Gastroesophageal sphincter (tissue), 4 donors: ENCODE results near the gene ZBTB46. TPM values are rescaled to one million over a fixed set of nuclear protein-coding genes. Genes with fewer than 3 reads are reported as not detected.
A peak's percentile ranks its signal among the peaks of the same experiment; 100 is the strongest.

Source experiments
- ATAC-seq: fragments of 150-250 bp; one replicate; pipeline ENCODE4 v1.9.1; 2016; ENCODE audit warnings: mild to moderate bottlenecking, moderate library complexity
- H3K27ac ChIP-seq, 4 donors: fragments of 200-600 bp; sonication (generic) in 3 of 4; 1 replicate in 3 of 4; 2 replicates in 1 of 4; pipeline ENCODE4 v1.5.1; 2016 to 2019
- H3K27me3 ChIP-seq: fragments of 200-600 bp; sonication (generic); one replicate; pipeline ENCODE4 v1.5.1; 2019
- H3K36me3 ChIP-seq, 2 donors: fragments of 200-600 bp; sonication (generic); one replicate each; pipeline ENCODE4 v1.5.1; 2019; ENCODE audit warnings: control low read depth in 1 of 2
- H3K4me1 ChIP-seq, 3 donors: fragments of 200-600 bp; sonication (generic); 1 replicate in 2 of 3; 2 replicates in 1 of 3; pipeline ENCODE4 v1.5.1; 2016 to 2019; ENCODE audit warnings: control low read depth in 2 of 3
- H3K4me3 ChIP-seq, 2 donors: fragments of 200-600 bp; sonication (generic); one replicate each; pipeline ENCODE4 v1.5.1; 2019; ENCODE audit warnings: mild to moderate bottlenecking in 1 of 2, moderate library complexity in 1 of 2
- H3K9me3 ChIP-seq, 3 donors: fragments of 200-600 bp; sonication (generic); one replicate each; pipeline ENCODE4 v1.5.1; 2017 to 2019; ENCODE audit warnings: control low read depth in 2 of 3
- CTCF ChIP-seq, 4 experiments: fragments of 200-600 bp in 2 of 4; fragments of 450-650 bp in 2 of 4; sonication (generic) in 1 of 4; IDR thresholded peaks; one replicate each; pipeline ENCODE4 v1.5.1; 2017 to 2019; ENCODE audit warnings: antibody characterized with exemption in 4 of 4, mild to moderate bottlenecking in 2 of 4, moderate library complexity in 2 of 4
- EP300 ChIP-seq: sonication (generic); formaldehyde crosslinking; IDR thresholded peaks from one replicate; pipeline ENCODE4 v1.6.1; 2017; ENCODE audit warnings: antibody characterized with exemption, mild to moderate bottlenecking
- POLR2A ChIP-seq, 2 donors: fragments of 450-650 bp; IDR thresholded peaks; one replicate each; pipeline ENCODE4 v1.6.1; 2017; ENCODE audit warnings: antibody characterized with exemption in 2 of 2, mild to moderate bottlenecking in 2 of 2, moderate library complexity in 1 of 2
- POLR2AphosphoS5 ChIP-seq: sonication (generic); formaldehyde crosslinking; IDR thresholded peaks from one replicate; pipeline ENCODE4 v1.6.1; 2017; ENCODE audit warnings: antibody characterized with exemption
- WGBS, 2 donors: methylation state at CpG; one replicate each; pipeline ENCODE4 v1.1.5; 2018; ENCODE audit warnings: low coverage in 1 of 2; 5-methylcytosine and 5-hydroxymethylcytosine counted together
- total RNA-seq, 4 donors: library from RNA; depleted of rRNA; stranded (reverse); fragments of >200 nt; gene quantifications; one replicate each; pipeline ENCODE4 v1.1.0, GENCODE V29; 2016

ZBTB46 gene
- total RNA-seq, 4 donors from 2014 or later: 8.1 to 13.8 (median 10.2) TPM

GRCh38 chr20:63863798-63864544 is 32.9 kb upstream of the ZBTB46 start:
- TF ChIP-seq CTCF (IDR thresholded peaks at IDR 0.05): peak in 3 of 4 experiments; percentile 77 to 88 (median 80)
- no peak for TF ChIP-seq POLR2AphosphoS5
- TF ChIP-seq POLR2A (IDR thresholded peaks at IDR 0.05): peak in 1 of 2 donors; percentile 20
- peak overlapping the region; percentile 52 to 95 for H3K4me3 ChIP-seq
- H3K27me3 ChIP-seq: no peaks in the 10 kb centered on the region
- H3K36me3 ChIP-seq: peaks cover 0 to 33% of the 10 kb centered on the region in 2 donors
- no peaks in the 10 kb centered on the region for H3K9me3 ChIP-seq
- H3K4me1 ChIP-seq: peaks cover 0 to 62% (median 21%) of the 10 kb centered on the region in 3 donors
- peak overlapping the region; percentile 65 to 99 (median 96) for H3K27ac ChIP-seq
- WGBS, 2 donors: 11 to 25% methylated on average over 5 to 8 of the region's 38 CpGs
- peak; percentile 72 for ATAC-seq

GRCh38 chr20:63863021-63863797 is 32.1 kb upstream of the ZBTB46 start:
- TF ChIP-seq POLR2AphosphoS5: no peak
- TF ChIP-seq EP300: no peak
- TF ChIP-seq POLR2A (IDR thresholded peaks at IDR 0.05): no peak
- TF ChIP-seq CTCF (IDR thresholded peaks at IDR 0.05): no peak
- peaks cover 0 to 25% of the 10 kb centered on the region in 2 donors for H3K36me3 ChIP-seq
- peaks cover 1% of the 10 kb centered on the region for H3K27me3 ChIP-seq
- peaks cover 0 to 68% (median 24%) of the 10 kb centered on the region in 3 donors for H3K4me1 ChIP-seq
- ATAC-seq: no peak
- H3K4me3 ChIP-seq: peak overlapping the region in 1 of 2 donors; percentile 95
- peak overlapping the region; percentile 65 to 99 (median 96) for H3K27ac ChIP-seq
- 84% methylated on average over 11 of the region's 18 CpGs; no CpG with 5 or more reads in 1 of the 2 donors for WGBS, 2 donors
- H3K9me3 ChIP-seq: no peaks in the 10 kb centered on the region

DNA sequence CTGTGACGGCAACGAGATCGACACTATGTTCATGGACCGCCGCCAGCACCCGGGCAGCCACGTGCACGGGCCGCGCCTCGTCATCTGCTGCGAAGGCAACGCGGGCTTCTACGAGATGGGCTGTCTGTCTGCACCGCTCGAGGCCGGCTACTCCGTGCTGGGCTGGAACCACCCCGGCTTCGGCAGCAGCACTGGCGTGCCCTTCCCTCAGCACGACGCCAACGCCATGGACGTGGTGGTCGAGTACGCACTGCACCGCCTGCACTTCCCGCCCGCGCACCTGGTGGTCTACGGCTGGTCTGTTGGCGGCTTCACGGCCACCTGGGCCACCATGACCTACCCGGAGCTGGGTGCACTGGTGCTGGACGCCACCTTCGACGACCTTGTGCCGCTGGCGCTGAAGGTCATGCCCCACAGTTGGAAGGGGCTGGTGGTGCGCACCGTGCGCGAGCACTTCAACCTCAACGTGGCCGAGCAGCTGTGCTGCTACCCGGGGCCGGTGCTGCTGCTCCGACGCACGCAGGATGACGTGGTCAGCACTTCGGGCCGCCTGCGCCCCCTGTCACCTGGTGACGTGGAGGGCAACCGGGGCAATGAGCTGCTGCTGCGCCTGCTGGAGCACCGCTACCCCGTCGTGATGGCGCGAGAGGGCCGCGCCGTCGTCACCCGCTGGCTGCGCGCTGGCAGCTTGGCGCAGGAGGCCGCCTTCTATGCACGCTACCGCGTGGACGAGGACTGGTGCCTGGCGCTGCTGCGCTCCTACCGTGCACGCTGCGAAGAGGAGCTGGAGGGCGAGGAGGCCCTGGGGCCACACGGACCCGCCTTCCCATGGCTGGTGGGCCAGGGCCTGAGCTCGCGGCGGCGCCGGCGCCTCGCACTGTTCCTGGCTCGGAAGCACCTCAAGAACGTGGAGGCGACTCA is 31.2 kb upstream of the ZBTB46 start:
- Histone ChIP-seq H3K36me3 (peaks cover 0 to 21% of the 10 kb centered on the region in 2 donors), H3K27ac (peak overlapping the region in 1 of 4 donors; percentile 94), H3K4me3 (no peak overlapping the region), H3K4me1 (peaks cover 0 to 68% (median 28%) of the 10 kb centered on the region in 3 donors), H3K9me3 (no peaks in the 10 kb centered on the region), H3K27me3 (peaks cover 10% of the 10 kb centered on the region)
- no peak for ATAC-seq
- WGBS, 2 donors: 93 to 98% methylated on average over 11 to 13 of the region's 95 CpGs
- TF ChIP-seq POLR2A (IDR thresholded peaks at IDR 0.05) (no peak), CTCF (IDR thresholded peaks at IDR 0.05) (no peak), EP300 (no peak), POLR2AphosphoS5 (no peak)

GRCh38 chr20:63861365-63861934 is 30.4 kb upstream of the ZBTB46 start, which contains the start of gene ABHD16B:
Gene ABHD16B (plus strand): TSS chr20:63861498. CDS start chr20:63861541, 43 bp downstream.
- no peak for ATAC-seq
- Histone ChIP-seq H3K9me3 (no peaks in the 10 kb centered on the region), H3K4me3 (no peak within 1 kb of the TSS), H3K27ac (no peak within 1 kb of the TSS), H3K36me3 (peaks cover 0 to 21% of the 10 kb centered on the region in 2 donors), H3K27me3 (peaks cover 17% of the 10 kb centered on the region), H3K4me1 (peaks cover 0 to 64% (median 23%) of the 10 kb centered on the region in 3 donors)
- no CpG with 5 or more reads among the region's 59 CpGs for WGBS, 2 donors
- TF ChIP-seq CTCF (IDR thresholded peaks at IDR 0.05) (no peak), EP300 (no peak), POLR2AphosphoS5 (no peak), POLR2A (IDR thresholded peaks at IDR 0.05) (no peak)
